GM21381 (cell line): Measurements from ENCODE around the gene STOM.

ENCODE experiments used
- ATAC-seq: cut with Tn5 transposase; IDR thresholded peaks from one replicate; pipeline ENCODE4 v1.9.1; 2021; ENCODE audit warnings: mild to moderate bottlenecking, moderate library complexity; ENCODE audit not compliant: unreplicated experiment

STOM gene

DNA sequence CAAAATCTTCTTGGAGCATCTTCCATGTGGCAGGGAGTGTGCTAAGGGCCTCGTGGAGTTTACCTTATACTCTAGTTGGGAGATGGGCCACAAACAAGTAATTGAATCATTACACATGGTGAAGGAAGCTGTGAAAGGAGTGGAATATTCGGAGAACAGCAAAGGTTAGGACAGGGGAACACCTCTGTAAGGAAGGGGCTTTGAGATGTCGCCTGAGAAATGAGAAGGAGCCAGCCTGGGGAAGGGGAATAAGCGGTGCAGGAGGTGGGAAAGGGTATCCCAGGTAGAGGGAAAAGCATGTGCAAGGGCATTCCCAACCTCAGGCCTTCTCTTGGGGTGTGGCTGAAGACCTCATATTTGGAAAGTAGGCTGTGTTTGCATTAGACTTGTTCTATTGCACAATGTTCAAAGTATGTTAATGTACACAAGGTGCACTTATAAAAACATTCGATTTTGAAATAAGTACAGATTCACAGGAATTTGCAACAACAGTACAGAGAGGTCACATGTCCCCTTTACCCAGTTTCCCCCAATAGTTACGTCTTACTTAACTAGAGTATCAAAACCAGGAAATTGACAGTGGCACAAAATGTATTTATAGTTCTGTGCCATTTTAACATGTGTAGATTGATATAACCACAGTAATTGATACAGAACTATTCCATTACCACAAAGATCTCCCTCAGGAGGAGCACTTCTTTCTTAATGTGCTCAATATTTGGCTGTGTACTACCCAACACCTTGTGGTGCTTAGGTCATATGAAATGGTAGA is 2.4 kb upstream of the STOM start:
- no peak for ATAC-seq

GRCh38 chr9:121371495-121372061 is 1.5 kb upstream of the STOM start:
- ATAC-seq, result no peak

- no peak for ATAC-seq
Measured at GRCh38 chr9:121368745-121369144, 1.3 kb downstream of the STOM start.

DNA sequence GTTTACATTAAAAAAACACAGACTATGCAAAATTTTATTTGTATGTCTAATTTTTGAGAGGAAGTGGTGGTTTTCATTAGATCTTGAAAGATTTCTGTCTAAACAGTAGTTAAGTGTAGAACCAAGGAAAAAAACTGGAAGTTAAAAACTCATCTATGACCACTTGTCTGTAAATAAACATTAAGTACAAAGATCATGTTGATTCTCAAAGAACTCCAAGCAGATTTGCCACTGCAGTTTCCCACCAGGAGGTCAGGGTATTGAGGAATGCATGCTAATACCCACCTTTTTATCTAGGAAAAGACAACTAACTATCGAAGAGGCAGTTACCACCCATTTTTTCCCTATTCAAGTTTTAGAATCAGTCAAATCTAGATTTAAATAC is 1.9 kb downstream of the STOM start:
- no peak for ATAC-seq

DNA sequence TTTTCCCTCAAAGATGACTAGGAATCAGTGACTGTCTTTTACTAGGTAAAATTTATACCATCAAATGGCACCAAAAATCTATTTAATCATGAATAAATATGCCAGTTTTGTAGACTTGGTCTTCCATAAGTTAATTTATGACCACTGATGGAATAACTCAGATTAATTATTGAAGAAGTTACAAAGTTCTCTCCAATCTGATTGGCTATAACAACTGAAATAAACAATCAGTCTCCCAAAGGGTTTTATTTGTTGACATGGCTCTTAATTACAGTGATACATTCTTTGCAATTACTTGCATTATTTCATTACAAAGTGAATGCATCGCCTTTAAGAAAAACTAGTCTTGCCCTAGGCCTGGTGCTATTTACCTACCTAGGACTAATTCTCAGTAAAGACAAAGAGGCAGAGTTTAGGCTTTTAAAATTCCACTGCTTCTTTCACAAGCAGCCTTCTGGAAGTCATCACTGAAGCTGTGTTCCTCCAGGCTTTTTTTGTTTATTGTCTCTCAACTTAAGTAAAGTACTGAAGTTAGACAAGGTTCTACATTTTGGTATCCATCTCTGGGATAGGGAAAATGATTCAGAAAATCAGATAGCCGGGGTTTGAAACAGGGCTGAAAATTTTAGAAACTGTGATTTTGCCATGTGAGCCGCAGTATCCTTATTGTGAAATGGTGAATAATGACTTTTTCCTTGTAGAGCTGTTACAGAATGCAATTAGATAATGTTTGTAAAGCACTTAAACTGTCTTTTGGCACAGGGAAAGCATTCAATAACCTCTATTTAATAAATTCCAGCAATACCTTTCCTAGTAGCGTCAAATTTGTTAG is 2.5 kb downstream of the STOM start:
- no peak for ATAC-seq

DNA sequence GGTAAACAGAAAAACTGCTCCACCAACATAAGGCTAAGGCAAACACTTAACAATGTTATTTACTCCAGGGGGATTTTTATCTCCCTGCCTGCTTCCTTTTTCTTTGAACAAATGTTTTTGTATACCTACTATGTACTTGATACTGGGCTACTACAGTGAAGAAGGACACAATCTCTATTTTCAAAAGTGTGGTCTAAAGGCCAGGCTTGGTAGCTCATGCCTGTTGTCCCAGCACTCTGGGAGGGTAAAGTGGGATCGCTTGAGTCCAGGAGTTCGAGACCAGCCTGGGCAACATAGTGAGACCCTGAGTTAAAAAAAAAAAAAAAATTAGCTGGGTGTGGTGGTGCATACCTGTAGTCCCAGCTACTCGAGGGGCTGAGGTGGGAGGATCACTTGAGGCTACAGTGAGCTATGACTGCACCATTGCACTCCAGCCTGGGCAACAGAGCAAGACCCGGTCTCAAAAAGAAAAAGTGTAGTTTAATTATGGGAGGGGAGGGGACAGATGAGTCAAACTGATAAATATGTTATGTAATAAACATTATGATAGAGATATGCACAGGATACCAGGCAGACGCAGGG is 3.3 kb downstream of the STOM start:
- ATAC-seq, result no peak

DNA sequence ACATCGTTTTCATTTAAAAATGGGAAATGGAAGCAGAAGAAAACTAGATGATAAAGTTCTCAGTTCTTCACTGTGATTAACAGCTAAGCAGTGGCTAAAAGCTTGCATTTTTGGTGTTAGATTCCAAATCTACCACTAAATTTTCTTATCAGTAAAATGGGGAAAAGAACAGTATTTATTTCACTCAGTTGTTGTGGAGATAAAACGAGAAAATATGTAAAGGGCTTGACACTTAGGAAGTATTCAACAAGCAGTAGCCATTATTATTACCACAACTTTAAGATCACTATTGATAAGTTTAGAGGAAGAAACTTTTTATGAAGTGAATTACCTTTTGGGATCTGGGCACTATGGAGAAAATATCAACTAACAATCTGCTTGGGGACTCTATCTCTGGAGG is 4.5 kb downstream of the STOM start:
- ATAC-seq, result no peak

GRCh38 chr9:121364886-121365285 is 5.2 kb downstream of the STOM start:
- ATAC-seq, result no peak

GRCh38 chr9:121364077-121364476 is 6.0 kb downstream of the STOM start:
- no peak for ATAC-seq

GRCh38 chr9:121363622-121363961 is 6.5 kb downstream of the STOM start:
- ATAC-seq, result no peak

DNA sequence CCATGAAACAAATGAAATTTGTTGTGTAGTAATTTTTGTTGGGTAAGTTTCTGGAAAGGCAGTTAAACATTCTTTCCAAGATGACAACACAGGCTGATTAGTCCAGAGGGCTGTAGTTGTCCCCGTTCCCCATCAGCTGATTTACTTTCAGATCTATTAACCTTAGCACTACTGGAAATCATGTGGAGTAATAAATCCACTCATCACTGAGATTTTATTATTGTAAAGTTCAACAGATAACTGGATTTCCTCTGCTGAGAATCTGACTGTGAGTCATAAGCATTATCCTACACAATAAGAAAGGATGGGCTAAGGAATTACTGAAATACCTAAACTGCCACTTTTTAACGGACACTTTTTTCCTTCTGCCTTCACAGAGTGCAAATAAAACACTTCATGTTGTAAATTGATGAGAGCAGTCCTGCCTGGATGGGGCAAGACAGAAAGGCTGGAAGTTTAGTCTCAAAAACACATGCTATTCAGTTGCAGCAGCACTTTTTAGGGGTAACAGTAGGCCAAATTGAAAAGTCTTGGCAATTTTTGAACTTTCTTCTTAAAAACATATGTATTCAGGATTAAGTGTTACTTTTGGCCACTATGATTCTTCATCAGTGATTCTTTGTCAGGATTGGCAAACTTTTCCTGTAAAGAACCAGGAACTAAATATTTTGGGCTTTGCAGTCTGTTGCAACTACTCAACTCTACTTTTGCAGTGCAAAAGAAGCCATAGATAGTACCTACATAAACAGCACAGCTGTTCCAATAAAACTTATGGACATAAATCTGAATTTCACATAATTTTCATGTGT is 7.0 kb downstream of the STOM start:
- ATAC-seq, result no peak

DNA sequence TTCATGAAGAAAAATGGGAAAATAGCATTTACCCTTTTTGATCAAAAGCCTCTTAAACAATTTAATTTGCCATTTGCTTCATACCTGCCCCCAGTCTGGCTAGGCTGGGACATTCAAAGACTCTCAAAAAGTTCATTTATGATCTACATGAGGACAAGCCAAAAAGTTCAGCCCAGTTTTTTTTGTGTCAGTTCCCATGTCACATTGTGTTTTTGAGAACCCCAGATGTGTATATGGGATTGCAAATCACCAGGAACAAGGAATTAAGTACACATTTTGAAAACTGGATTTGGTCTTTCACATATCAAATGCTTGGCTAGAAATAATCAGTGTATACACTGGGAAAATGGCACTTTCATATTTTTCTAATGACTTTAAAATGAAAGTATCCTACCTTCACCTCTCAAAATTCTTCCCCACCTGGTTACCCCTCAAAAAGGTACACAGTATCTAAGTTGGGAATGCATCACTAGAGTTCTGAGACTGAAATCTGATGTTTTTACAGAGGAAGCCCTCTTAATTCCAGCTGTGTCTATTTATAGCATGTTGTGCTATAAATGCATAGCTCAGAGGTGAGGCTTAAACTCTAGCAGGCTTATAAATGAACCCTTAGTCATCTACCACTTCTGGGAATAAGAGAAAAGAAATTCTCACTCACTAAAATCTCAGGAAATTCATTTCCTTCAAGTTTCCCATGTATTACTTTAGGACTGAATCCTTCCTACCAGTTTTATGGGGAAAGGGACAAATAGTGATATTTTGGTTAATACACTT is 9.3 kb downstream of the STOM start:
- ATAC-seq, result no peak

GRCh38 chr9:121359351-121360294 is 10.4 kb downstream of the STOM start:
- ATAC-seq, result no peak

GRCh38 chr9:121358751-121359150 is 11.3 kb downstream of the STOM start:
- ATAC-seq, result peak; percentile 49

- no peak for ATAC-seq
Measured at GRCh38 chr9:121357011-121357410, 13.0 kb downstream of the STOM start.

GRCh38 chr9:121354762-121355161 is 15.3 kb downstream of the STOM start:
- no peak for ATAC-seq

GRCh38 chr9:121354141-121354540 is 15.9 kb downstream of the STOM start:
- ATAC-seq, result peak; percentile 3

- ATAC-seq, result peak; percentile 99
Measured at GRCh38 chr9:121353241-121354061, 16.6 kb downstream of the STOM start.
